ENCODE results near the gene CD40. TPM values are rescaled to one million over a fixed set of nuclear protein-coding genes. Genes with fewer than 3 reads are reported as not detected.

Gene CD40
- total RNA-seq, 1 donor from 2014 or later, result 1.6 TPM

GRCh38 chr20:46127396-46128010 lies 9.4 kb downstream of the CD40 start:
- Mint-ChIP-seq H3K9me3 (ENCODE audit: unreplicated experiment) (no peaks in the 10 kb centered on the region), H3K4me3 (ENCODE audit: unreplicated experiment) (no peak overlapping the region), H3K27ac (ENCODE audit: unreplicated experiment) (no peak overlapping the region), H3K4me1 (ENCODE audit: unreplicated experiment) (peaks cover 3% of the 10 kb centered on the region), H3K27me3 (ENCODE audit: unreplicated experiment) (peaks cover 46% of the 10 kb centered on the region), H3K36me3 (ENCODE audit: unreplicated experiment) (no peaks in the 10 kb centered on the region)
- TF ChIP-seq CTCF (IDR thresholded peaks at IDR 0.05), result no peak
- DNase-seq (ENCODE audit: extremely low spot score, unreplicated experiment), result no peak

GRCh38 chr20:46128310-46129151 lies 10.4 kb downstream of the CD40 start:
- no peak overlapping the region for H3K27ac Mint-ChIP-seq (ENCODE audit: unreplicated experiment)
- H3K36me3 Mint-ChIP-seq (ENCODE audit: unreplicated experiment), result no peaks in the 10 kb centered on the region
- no peaks in the 10 kb centered on the region for H3K9me3 Mint-ChIP-seq (ENCODE audit: unreplicated experiment)

GRCh38 chr20:46129955-46130481 lies 11.9 kb downstream of the CD40 start:
- Mint-ChIP-seq H3K4me3 (ENCODE audit: unreplicated experiment) (no peak overlapping the region), H3K4me1 (ENCODE audit: unreplicated experiment) (peaks cover 7% of the 10 kb centered on the region), H3K27me3 (ENCODE audit: unreplicated experiment) (peaks cover 58% of the 10 kb centered on the region), H3K9me3 (ENCODE audit: unreplicated experiment) (no peaks in the 10 kb centered on the region), H3K27ac (ENCODE audit: unreplicated experiment) (no peak overlapping the region), H3K36me3 (ENCODE audit: unreplicated experiment) (no peaks in the 10 kb centered on the region)
- no peak for TF ChIP-seq CTCF (IDR thresholded peaks at IDR 0.05)
- DNase-seq (ENCODE audit: extremely low spot score, unreplicated experiment), result no peak

More at GRCh38 chr20:46128310-46129151, 10.4 kb downstream of the CD40 start:
- Mint-ChIP-seq H3K4me3 (ENCODE audit: unreplicated experiment) (no peak overlapping the region), H3K4me1 (ENCODE audit: unreplicated experiment) (peaks cover 7% of the 10 kb centered on the region), H3K27me3 (ENCODE audit: unreplicated experiment) (peaks cover 53% of the 10 kb centered on the region)
- DNase-seq (ENCODE audit: extremely low spot score, unreplicated experiment), result no peak
- TF ChIP-seq CTCF (IDR thresholded peaks at IDR 0.05), result peak; percentile 58

- H3K4me3 Mint-ChIP-seq (ENCODE audit: unreplicated experiment), result no peak overlapping the region
- no peaks in the 10 kb centered on the region for H3K36me3 Mint-ChIP-seq (ENCODE audit: unreplicated experiment)
- no peak for TF ChIP-seq CTCF (IDR thresholded peaks at IDR 0.05)
- H3K4me1 Mint-ChIP-seq (ENCODE audit: unreplicated experiment), result peaks cover 7% of the 10 kb centered on the region
- H3K27ac Mint-ChIP-seq (ENCODE audit: unreplicated experiment), result no peak overlapping the region
- H3K27me3 Mint-ChIP-seq (ENCODE audit: unreplicated experiment), result peaks cover 63% of the 10 kb centered on the region
- H3K9me3 Mint-ChIP-seq (ENCODE audit: unreplicated experiment), result no peaks in the 10 kb centered on the region
- DNase-seq (ENCODE audit: extremely low spot score, unreplicated experiment), result no peak
Measured at GRCh38 chr20:46130534-46130933, 12.4 kb downstream of the CD40 start.

GRCh38 chr20:46131396-46131795 lies 13.3 kb downstream of the CD40 start:
- Mint-ChIP-seq H3K36me3 (ENCODE audit: unreplicated experiment) (no peaks in the 10 kb centered on the region), H3K4me3 (ENCODE audit: unreplicated experiment) (no peak overlapping the region), H3K4me1 (ENCODE audit: unreplicated experiment) (peaks cover 7% of the 10 kb centered on the region), H3K9me3 (ENCODE audit: unreplicated experiment) (no peaks in the 10 kb centered on the region), H3K27ac (ENCODE audit: unreplicated experiment) (no peak overlapping the region), H3K27me3 (ENCODE audit: unreplicated experiment) (peaks cover 67% of the 10 kb centered on the region)
- DNase-seq (ENCODE audit: extremely low spot score, unreplicated experiment), result no peak
- TF ChIP-seq CTCF (IDR thresholded peaks at IDR 0.05), result no peak
